ENCODE results near the gene ANKRD1. TPM values are rescaled to one million over a fixed set of nuclear protein-coding genes. Genes with fewer than 3 reads are reported as not detected.
"Not testable (repeated sequence)": the region's sequence is repeated elsewhere in the genome, so short reads cannot be mapped to it uniquely, and the experiment has no call there.

Gene ANKRD1
- total RNA-seq, 1 donor, result 52.1 TPM

- Histone ChIP-seq H3K27me3 (ENCODE audit: insufficient read depth, low read length) (no peaks in the 10 kb centered on the region), H3K9me3 (ENCODE audit: low read depth, low read length) (no peaks in the 10 kb centered on the region), H3K4me3 (ENCODE audit: insufficient read depth, low read length) (no peak overlapping the region), H4K20me1 (ENCODE audit: insufficient read depth, low read length) (no peaks in the 10 kb centered on the region), H3K79me2 (ENCODE audit: insufficient read depth, low read length) (no peaks in the 10 kb centered on the region), H3K36me3 (ENCODE audit: insufficient read depth, low read length) (peaks cover 17% of the 10 kb centered on the region), H3K4me1 (ENCODE audit: insufficient read depth, low read length) (peaks cover 11% of the 10 kb centered on the region), H3K4me2 (ENCODE audit: insufficient read depth, low read length) (no peak overlapping the region), H3K27ac (ENCODE audit: low read depth, low read length) (no peak overlapping the region), H2AFZ (ENCODE audit: low read length) (no peak overlapping the region)
- DNase-seq (ENCODE audit: insufficient read length, low spot score, missing footprints), result no peak
- no peak for TF ChIP-seq CTCF (IDR thresholded peaks at IDR 0.05; ENCODE audit: extremely low read depth, low read depth, low read length)
Measured at GRCh38 chr10:90912174-90912573, 8.7 kb downstream of the ANKRD1 start.

GRCh38 chr10:90911133-90912051, 9.5 kb downstream of the ANKRD1 start:
- DNase-seq (ENCODE audit: insufficient read length, low spot score, missing footprints), result no peak
- peak; percentile 81 for TF ChIP-seq CTCF (IDR thresholded peaks at IDR 0.05; ENCODE audit: extremely low read depth, low read depth, low read length)
- Histone ChIP-seq H3K27me3 (ENCODE audit: insufficient read depth, low read length) (no peaks in the 10 kb centered on the region), H3K4me1 (ENCODE audit: insufficient read depth, low read length) (peaks cover 11% of the 10 kb centered on the region), H4K20me1 (ENCODE audit: insufficient read depth, low read length) (no peaks in the 10 kb centered on the region), H2AFZ (ENCODE audit: low read length) (peak overlapping the region; percentile 48), H3K4me2 (ENCODE audit: insufficient read depth, low read length) (no peak overlapping the region), H3K4me3 (ENCODE audit: insufficient read depth, low read length) (no peak overlapping the region), H3K27ac (ENCODE audit: low read depth, low read length) (no peak overlapping the region), H3K36me3 (ENCODE audit: insufficient read depth, low read length) (peaks cover 17% of the 10 kb centered on the region), H3K9me3 (ENCODE audit: low read depth, low read length) (no peaks in the 10 kb centered on the region), H3K79me2 (ENCODE audit: insufficient read depth, low read length) (no peaks in the 10 kb centered on the region)

- TF ChIP-seq CTCF (IDR thresholded peaks at IDR 0.05; ENCODE audit: extremely low read depth, low read depth, low read length), result no peak
- H3K27ac ChIP-seq (ENCODE audit: low read depth, low read length), result no peak overlapping the region
- H4K20me1 ChIP-seq (ENCODE audit: insufficient read depth, low read length), result no peaks in the 10 kb centered on the region
- no peak overlapping the region for H2AFZ ChIP-seq (ENCODE audit: low read length)
- no peak for DNase-seq (ENCODE audit: insufficient read length, low spot score, missing footprints)
- H3K9me3 ChIP-seq (ENCODE audit: low read depth, low read length), result no peaks in the 10 kb centered on the region
- H3K4me2 ChIP-seq (ENCODE audit: insufficient read depth, low read length), result no peak overlapping the region
- peaks cover under 1% of the 10 kb centered on the region for H3K4me1 ChIP-seq (ENCODE audit: insufficient read depth, low read length)
- no peaks in the 10 kb centered on the region for H3K27me3 ChIP-seq (ENCODE audit: insufficient read depth, low read length)
- peaks cover 3% of the 10 kb centered on the region for H3K36me3 ChIP-seq (ENCODE audit: insufficient read depth, low read length)
- H3K79me2 ChIP-seq (ENCODE audit: insufficient read depth, low read length), result no peaks in the 10 kb centered on the region
- no peak overlapping the region for H3K4me3 ChIP-seq (ENCODE audit: insufficient read depth, low read length)
Measured at GRCh38 chr10:90906596-90906995, 14.3 kb downstream of the ANKRD1 start.

- TF ChIP-seq CTCF (IDR thresholded peaks at IDR 0.05; ENCODE audit: extremely low read depth, low read depth, low read length), result no peak
- Histone ChIP-seq H3K4me2 (ENCODE audit: insufficient read depth, low read length) (no peak overlapping the region), H3K27me3 (ENCODE audit: insufficient read depth, low read length) (no peaks in the 10 kb centered on the region), H3K27ac (ENCODE audit: low read depth, low read length) (no peak overlapping the region), H3K79me2 (ENCODE audit: insufficient read depth, low read length) (no peaks in the 10 kb centered on the region), H3K9me3 (ENCODE audit: low read depth, low read length) (no peaks in the 10 kb centered on the region), H4K20me1 (ENCODE audit: insufficient read depth, low read length) (no peaks in the 10 kb centered on the region), H3K36me3 (ENCODE audit: insufficient read depth, low read length) (peaks cover 5% of the 10 kb centered on the region), H2AFZ (ENCODE audit: low read length) (no peak overlapping the region), H3K4me1 (ENCODE audit: insufficient read depth, low read length) (no peaks in the 10 kb centered on the region), H3K4me3 (ENCODE audit: insufficient read depth, low read length) (no peak overlapping the region)
- DNase-seq (ENCODE audit: insufficient read length, low spot score, missing footprints), result no peak
Measured at GRCh38 chr10:90905925-90906324, 15.0 kb downstream of the ANKRD1 start.

GRCh38 chr10:90896916-90897315, 24.0 kb downstream of the ANKRD1 start:
- peaks cover 16% of the 10 kb centered on the region for H3K36me3 ChIP-seq (ENCODE audit: insufficient read depth, low read length)
- DNase-seq (ENCODE audit: insufficient read length, low spot score, missing footprints); H3K27me3 ChIP-seq (ENCODE audit: insufficient read depth, low read length); H2AFZ ChIP-seq (ENCODE audit: low read length); H3K9me3 ChIP-seq (ENCODE audit: low read depth, low read length); H3K4me3 ChIP-seq (ENCODE audit: insufficient read depth, low read length); H3K4me1 ChIP-seq (ENCODE audit: insufficient read depth, low read length); H4K20me1 ChIP-seq (ENCODE audit: insufficient read depth, low read length); H3K79me2 ChIP-seq (ENCODE audit: insufficient read depth, low read length); H3K4me2 ChIP-seq (ENCODE audit: insufficient read depth, low read length); H3K27ac ChIP-seq (ENCODE audit: low read depth, low read length): not testable (repeated sequence)

Measured in osteoblast (primary cell).